GM12864 (cell line): Measurements from ENCODE around the gene LAS1L.
"Not testable (repeated sequence)": the region's sequence is repeated elsewhere in the genome, so short reads cannot be mapped to it uniquely, and the experiment has no call there.

Source experiments
- DNase-seq: peaks from one replicate; pipeline ENCODE4 v3.0.0-alpha.2; 2011; ENCODE audit warnings: low read depth
- H3K4me3 ChIP-seq: 2 replicates; pipeline ENCODE4 v1.5.1; 2011; ENCODE audit warnings: mild to moderate bottlenecking, low read depth, low read length, control low read depth
- CTCF ChIP-seq: IDR thresholded peaks from 2 replicates; pipeline ENCODE4 v1.5.1; 2011; ENCODE audit warnings: low read depth, mild to moderate bottlenecking, moderate library complexity, low read length, control low read depth, inconsistent platforms; ENCODE audit errors: missing control alignments

LAS1L gene

GRCh38 chrX:65491620-65492019, 43.0 kb downstream of the LAS1L start:
- TF ChIP-seq CTCF, result no peak
- DNase-seq, result no peak
- no peak overlapping the region for H3K4me3 ChIP-seq

- TF ChIP-seq CTCF, result no peak
- no peak for DNase-seq
- H3K4me3 ChIP-seq, result no peak overlapping the region
These were observed 46.1 kb downstream of the LAS1L start for GRCh38 chrX:65488495-65488894.

- no peak overlapping the region for H3K4me3 ChIP-seq
- no peak for TF ChIP-seq CTCF
- no peak for DNase-seq
These were observed 53.6 kb downstream of the LAS1L start for GRCh38 chrX:65480960-65481359.

- H3K4me3 ChIP-seq, DNase-seq: not testable (repeated sequence)
These were observed 55.5 kb downstream of the LAS1L start for GRCh38 chrX:65479102-65479501.

- no peak overlapping the region for H3K4me3 ChIP-seq
- DNase-seq, result no peak
- TF ChIP-seq CTCF, result no peak
These were observed 58.0 kb downstream of the LAS1L start for GRCh38 chrX:65476564-65476963.

GRCh38 chrX:65463550-65463949, 71.0 kb downstream of the LAS1L start:
- no peak for DNase-seq
- no peak for TF ChIP-seq CTCF
- H3K4me3 ChIP-seq, result no peak overlapping the region
